CD1c-positive myeloid dendritic cell (primary cell): ENCODE data around the gene CCR2.
"Not testable (repeated sequence)": the region's sequence is repeated elsewhere in the genome, so short reads cannot be mapped to it uniquely, and the experiment has no call there.

Source experiments
- DNase-seq: peaks from one replicate; pipeline ENCODE4 v3.0.0-alpha.2; 2016; ENCODE audit errors: extremely low spot score

CCR2 gene

DNA sequence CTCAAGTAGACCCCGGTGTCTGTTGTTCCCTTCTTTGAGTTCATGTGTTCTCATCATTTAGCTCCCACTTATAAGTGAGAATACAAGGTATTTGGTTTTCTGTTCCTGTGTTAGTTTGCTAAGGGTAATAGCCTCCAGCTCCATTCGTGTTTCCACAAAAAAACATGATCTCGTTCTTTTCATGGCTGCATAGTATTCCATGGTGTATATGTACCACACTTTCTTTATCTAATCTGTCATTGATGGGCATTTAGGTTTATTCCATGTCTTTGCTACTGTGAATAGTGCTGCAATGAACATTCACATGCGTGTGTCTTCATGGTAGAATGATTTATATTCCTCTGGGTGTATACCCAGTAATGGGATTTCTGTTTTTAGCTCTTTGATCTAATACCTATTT lies 49.0 kb downstream of the CCR2 start:
- DNase-seq = not testable (repeated sequence)

DNA sequence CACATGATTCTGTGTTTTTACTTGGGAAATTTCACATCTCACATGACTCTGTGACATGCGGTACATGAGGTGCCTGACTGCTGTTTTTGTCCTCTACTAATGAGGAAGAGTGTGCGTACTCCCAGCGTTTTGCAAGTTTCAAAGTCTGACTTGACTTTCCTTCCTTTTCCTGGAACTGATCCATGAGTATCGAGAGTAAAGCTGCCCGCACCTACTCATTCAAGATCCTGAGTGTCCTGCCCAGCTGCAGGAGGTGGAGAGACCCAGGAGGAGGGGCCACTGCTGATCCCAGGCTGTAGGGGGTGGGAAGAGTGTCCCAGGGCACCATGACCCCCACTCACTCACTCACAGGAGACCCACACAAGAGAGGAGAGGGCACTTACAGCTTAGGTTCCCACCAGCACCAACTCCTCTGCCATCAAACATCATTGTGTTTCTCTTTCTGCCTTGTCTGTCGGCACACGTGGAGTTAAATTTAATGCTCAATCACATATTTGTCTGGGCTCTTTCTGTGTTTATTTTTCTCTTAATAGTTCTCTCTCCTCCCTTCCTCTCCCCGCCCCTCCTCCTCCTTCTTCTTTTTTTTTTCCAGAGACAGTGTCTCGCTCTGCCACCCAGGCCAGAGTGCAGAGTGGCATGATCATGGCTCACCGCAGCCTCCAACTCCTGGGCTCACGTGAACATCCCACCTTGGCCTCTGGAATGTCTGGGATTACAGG lies 51.5 kb downstream of the CCR2 start:
- DNase-seq = peak; percentile 93

DNA sequence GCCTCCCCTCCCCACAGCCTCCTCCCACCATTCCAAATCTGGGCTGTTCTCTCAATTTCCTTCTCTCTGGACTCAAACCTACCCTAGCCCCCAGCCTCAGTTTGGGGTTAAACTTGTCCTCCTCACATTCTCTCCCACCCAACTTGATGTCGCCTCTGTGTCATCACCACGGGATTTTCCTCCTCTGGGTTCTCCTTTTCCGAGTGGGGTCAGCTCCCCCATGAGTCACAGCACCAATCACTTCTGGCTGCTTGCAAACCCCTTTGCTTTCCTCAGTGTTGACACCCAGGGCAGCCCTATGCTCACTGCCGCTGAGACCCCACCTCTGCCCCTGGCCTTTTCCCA lies 52.5 kb downstream of the CCR2 start:
- peak; percentile 94 for DNase-seq

DNA sequence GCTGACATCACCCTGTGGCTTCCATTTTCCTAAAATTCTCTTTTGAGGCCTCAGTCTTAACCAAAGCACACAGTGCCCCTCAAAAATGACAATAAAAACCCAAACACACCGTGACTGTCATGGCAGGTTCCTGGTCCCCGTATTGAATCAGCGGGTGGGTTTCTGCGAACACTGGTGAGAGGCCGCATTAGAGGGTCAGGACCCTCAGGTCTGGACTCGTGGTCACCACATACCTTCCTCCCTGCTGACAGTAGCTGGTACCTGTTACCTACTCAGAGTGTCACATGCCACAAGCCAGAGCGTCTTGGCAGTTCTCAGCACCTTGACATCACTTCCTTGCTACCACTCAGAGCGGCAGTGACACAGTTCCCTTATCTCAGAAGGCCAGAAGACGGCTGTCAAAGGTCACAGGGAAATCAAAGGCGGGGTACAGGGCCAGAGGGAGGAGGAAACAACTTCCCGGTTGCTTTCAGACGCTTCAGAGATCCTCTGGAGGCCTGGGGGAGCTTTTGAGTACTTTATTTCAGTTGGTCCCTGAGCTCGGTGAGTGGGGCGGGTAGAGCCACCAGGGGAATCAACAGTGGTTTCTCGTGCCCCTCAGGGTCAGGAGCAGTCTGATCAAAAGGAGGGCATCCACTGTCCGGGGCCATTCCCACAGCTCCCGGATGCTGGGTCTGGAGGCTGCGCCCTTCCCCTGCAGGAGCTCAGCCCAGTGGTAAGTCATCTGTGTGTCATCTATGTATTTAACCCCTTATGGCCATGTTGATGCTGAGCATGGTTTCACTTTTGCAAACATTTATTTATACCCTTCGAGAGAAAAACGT lies 53.1 kb downstream of the CCR2 start, which contains the start of the genes CCR5AS and CCRL2:
Gene CCR5AS, minus strand, starts transcription at position 279 of the 824 bp plus-strand sequence.
Gene CCRL2, plus strand, starts transcription at position 472 of the 824 bp plus-strand sequence. CDS start 821 bp downstream, outside the sequence.
- peak; percentile 91 for DNase-seq

DNA sequence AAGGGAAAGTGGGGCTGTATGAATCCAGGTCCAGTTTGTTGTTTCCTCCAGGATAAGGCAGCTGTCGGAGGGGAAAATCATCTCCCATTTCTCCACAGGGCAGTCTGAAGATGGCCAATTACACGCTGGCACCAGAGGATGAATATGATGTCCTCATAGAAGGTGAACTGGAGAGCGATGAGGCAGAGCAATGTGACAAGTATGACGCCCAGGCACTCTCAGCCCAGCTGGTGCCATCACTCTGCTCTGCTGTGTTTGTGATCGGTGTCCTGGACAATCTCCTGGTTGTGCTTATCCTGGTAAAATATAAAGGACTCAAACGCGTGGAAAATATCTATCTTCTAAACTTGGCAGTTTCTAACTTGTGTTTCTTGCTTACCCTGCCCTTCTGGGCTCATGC lies 54.1 kb downstream of the CCR2 start:
- DNase-seq = no peak

DNA sequence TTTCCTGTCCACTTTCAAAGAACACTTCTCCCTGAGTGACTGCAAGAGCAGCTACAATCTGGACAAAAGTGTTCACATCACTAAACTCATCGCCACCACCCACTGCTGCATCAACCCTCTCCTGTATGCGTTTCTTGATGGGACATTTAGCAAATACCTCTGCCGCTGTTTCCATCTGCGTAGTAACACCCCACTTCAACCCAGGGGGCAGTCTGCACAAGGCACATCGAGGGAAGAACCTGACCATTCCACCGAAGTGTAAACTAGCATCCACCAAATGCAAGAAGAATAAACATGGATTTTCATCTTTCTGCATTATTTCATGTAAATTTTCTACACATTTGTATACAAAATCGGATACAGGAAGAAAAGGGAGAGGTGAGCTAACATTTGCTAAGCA lies 54.9 kb downstream of the CCR2 start:
- no peak for DNase-seq

DNA sequence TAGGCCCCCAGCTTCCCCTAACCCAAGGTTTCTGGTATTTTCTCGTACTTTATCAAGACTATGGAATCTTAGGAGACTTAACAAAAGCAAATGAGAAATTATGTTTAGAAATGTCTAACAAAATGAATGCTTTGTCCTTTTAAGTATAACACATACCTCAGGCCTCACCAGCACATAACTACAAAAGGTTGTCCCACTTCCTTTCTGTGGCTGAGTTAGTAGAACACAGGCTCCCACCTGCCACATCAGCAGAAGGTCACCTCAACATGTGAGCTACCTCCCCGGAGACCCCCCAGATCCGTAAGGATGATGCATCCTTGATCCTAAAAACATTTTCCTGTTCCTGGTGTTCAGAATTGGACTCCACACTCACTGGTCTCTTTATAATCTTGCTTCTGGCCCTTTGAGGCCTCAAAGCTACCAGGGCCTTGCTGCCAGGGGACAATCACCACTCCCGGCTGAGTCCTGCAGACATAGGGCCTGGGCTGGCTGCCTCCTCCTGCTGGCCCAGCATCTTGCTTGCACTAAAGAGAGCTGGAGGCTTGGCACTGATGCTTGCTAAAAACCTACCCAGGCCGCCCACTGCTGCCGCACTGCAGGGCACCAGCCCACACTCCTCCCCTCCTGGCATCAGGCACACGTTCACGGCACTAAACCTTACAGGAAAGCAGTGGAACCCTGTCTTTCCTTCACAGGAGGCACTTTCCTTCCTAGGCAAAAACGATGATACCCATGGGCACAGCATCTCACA lies 56.0 kb downstream of the CCR2 start:
- DNase-seq = no peak
